GM21825 (cell line): ENCODE data around the gene REXO4.

Experiments
- ATAC-seq: cut with Tn5 transposase; IDR thresholded peaks from one replicate; pipeline ENCODE4 v1.9.1; 2021; ENCODE audit warnings: mild to moderate bottlenecking, moderate library complexity; ENCODE audit not compliant: unreplicated experiment

REXO4 gene

GRCh38 chr9:133417541-133418461, at the start of gene REXO4:
TSS of gene REXO4 (minus strand) at chr9:133418010. CDS start at chr9:133417844, 166 bp downstream.
- ATAC-seq: peak; percentile 55

- ATAC-seq: no peak
Measured at GRCh38 chr9:133467101-133467500, 49.3 kb upstream of the REXO4 start.

GRCh38 chr9:133465984-133466383, 48.2 kb upstream of the REXO4 start:
- no peak for ATAC-seq

- ATAC-seq: no peak
Measured at GRCh38 chr9:133464638-133465037, 46.8 kb upstream of the REXO4 start.

GRCh38 chr9:133463864-133464615, 46.2 kb upstream of the REXO4 start:
- no peak for ATAC-seq

GRCh38 chr9:133463234-133463863, 45.5 kb upstream of the REXO4 start:
- ATAC-seq: no peak

- ATAC-seq: no peak
Measured at GRCh38 chr9:133461975-133462374, 44.2 kb upstream of the REXO4 start.

GRCh38 chr9:133460405-133461175, 42.8 kb upstream of the REXO4 start:
- peak; percentile 25 for ATAC-seq

- peak; percentile 59 for ATAC-seq
Measured at GRCh38 chr9:133459476-133460404, 41.9 kb upstream of the REXO4 start, which contains the start of gene CACFD1. TSS of gene CACFD1 (plus strand) at chr9:133459978. CDS start at chr9:133460067, 89 bp downstream.

- ATAC-seq: no peak
Measured at GRCh38 chr9:133458643-133459312, 41.0 kb upstream of the REXO4 start.

GRCh38 chr9:133457748-133458147, 39.9 kb upstream of the REXO4 start:
- ATAC-seq: no peak

GRCh38 chr9:133457233-133457632, 39.4 kb upstream of the REXO4 start:
- ATAC-seq: no peak

GRCh38 chr9:133456409-133456808, 38.6 kb upstream of the REXO4 start:
- no peak for ATAC-seq

- no peak for ATAC-seq
Measured at GRCh38 chr9:133455936-133456335, 38.1 kb upstream of the REXO4 start.

GRCh38 chr9:133454943-133455673, 37.3 kb upstream of the REXO4 start:
- ATAC-seq: no peak

GRCh38 chr9:133454325-133454724, 36.5 kb upstream of the REXO4 start:
- ATAC-seq: no peak

- ATAC-seq: no peak
Measured at GRCh38 chr9:133453651-133454050, 35.8 kb upstream of the REXO4 start.

GRCh38 chr9:133452562-133452961, 34.8 kb upstream of the REXO4 start:
- no peak for ATAC-seq
